ENCODE measurements around the gene PCNP.
"Not testable (repeated sequence)": the region's sequence is repeated elsewhere in the genome, so short reads cannot be mapped to it uniquely, and the experiment has no call there.

Gene PCNP

GRCh38 chr3:101567528-101568317, 6.3 kb upstream of the PCNP start:
- no peak for DNase-seq

GRCh38 chr3:101571028-101571895, 2.7 kb upstream of the PCNP start:
- DNase-seq = no peak

GRCh38 chr3:101574388-101575112, 570 bp downstream of the PCNP start:
- peak; percentile 16 to 88 for DNase-seq

- no peak for DNase-seq
Observed at GRCh38 chr3:101577286-101577685, 3.3 kb downstream of the PCNP start.

GRCh38 chr3:101588616-101589015, 14.6 kb downstream of the PCNP start:
- DNase-seq = no peak

- no peak for DNase-seq
Observed at GRCh38 chr3:101591071-101591470, 17.1 kb downstream of the PCNP start.

GRCh38 chr3:101602731-101603130, 28.8 kb downstream of the PCNP start:
- no peak for DNase-seq

GRCh38 chr3:101603184-101603583, 29.2 kb downstream of the PCNP start:
- DNase-seq = no peak

GRCh38 chr3:101605398-101605797, 31.4 kb downstream of the PCNP start:
- not testable (repeated sequence) for DNase-seq

- DNase-seq = no peak
Observed at GRCh38 chr3:101611023-101611422, 37.0 kb downstream of the PCNP start.

GRCh38 chr3:101613014-101613413, 39.0 kb downstream of the PCNP start:
- DNase-seq = not testable (repeated sequence)

- DNase-seq = no peak
Observed at GRCh38 chr3:101615525-101615924, 41.5 kb downstream of the PCNP start.

- no peak for DNase-seq
Observed at GRCh38 chr3:101617478-101617877, 43.5 kb downstream of the PCNP start.

GRCh38 chr3:101618726-101619125, 44.7 kb downstream of the PCNP start:
- DNase-seq = no peak

GRCh38 chr3:101619734-101620133, 45.8 kb downstream of the PCNP start:
- no peak for DNase-seq

- DNase-seq = no peak
Observed at GRCh38 chr3:101623656-101624055, 49.7 kb downstream of the PCNP start.

- DNase-seq = no peak
Observed at GRCh38 chr3:101624857-101625256, 50.9 kb downstream of the PCNP start.

- no peak for DNase-seq
Observed at GRCh38 chr3:101625879-101626278, 51.9 kb downstream of the PCNP start.

GRCh38 chr3:101629219-101629618, 55.2 kb downstream of the PCNP start:
- DNase-seq = no peak

- no peak for DNase-seq
Observed at GRCh38 chr3:101631098-101631796, 57.3 kb downstream of the PCNP start.

GRCh38 chr3:101631959-101632358, 58.0 kb downstream of the PCNP start:
- DNase-seq = not testable (repeated sequence)

GRCh38 chr3:101632586-101632985, 58.6 kb downstream of the PCNP start:
- DNase-seq = no peak

- no peak for DNase-seq
Observed at GRCh38 chr3:101633186-101633585, 59.2 kb downstream of the PCNP start.
